Natural killer cell (primary cell): ENCODE measurements around the gene SLAMF9. TPM values are rescaled to one million over a fixed set of nuclear protein-coding genes. Genes with fewer than 3 reads are reported as not detected.

Experiments
- ATAC-seq, 3 donors: fragments of 150-1000 bp in 2 of 3; fragments of 200-7000 bp in 1 of 3; cut with Tn5 transposase; 1 replicate in 1 of 3; 2 replicates in 2 of 3; pipeline ENCODE4 v1.10.0; 2021; ENCODE audit warnings: mild to moderate bottlenecking in 2 of 3, moderate library complexity in 2 of 3
- DNase-seq, 2 donors: peaks; one replicate each; pipeline versions ENCODE4 v3.0.0 to v3.0.0-alpha.2; 2013 to 2021; ENCODE audit warnings: mixed read lengths in 1 of 2
- H3K27ac ChIP-seq: one replicate; pipeline ENCODE4 v1.5.1; 2013; ENCODE audit warnings: mild to moderate bottlenecking, low read length
- H3K27me3 ChIP-seq: one replicate; pipeline ENCODE4 v1.6.1; 2013; ENCODE audit warnings: low read length; ENCODE audit not compliant: control insufficient read depth, insufficient read depth
- H3K36me3 ChIP-seq: one replicate; pipeline ENCODE4 v1.6.1; 2013; ENCODE audit warnings: low read length; ENCODE audit not compliant: control insufficient read depth, insufficient read depth
- H3K4me1 ChIP-seq: one replicate; pipeline ENCODE4 v1.6.1; 2013; ENCODE audit warnings: low read length; ENCODE audit not compliant: control insufficient read depth, insufficient read depth
- H3K4me3 ChIP-seq: one replicate; pipeline ENCODE4 v1.5.1; 2013; ENCODE audit warnings: low read length
- H3K9me3 ChIP-seq: one replicate; pipeline ENCODE4 v1.6.1; 2013; ENCODE audit warnings: low read length; ENCODE audit not compliant: control insufficient read depth, insufficient read depth
- H3K27ac Mint-ChIP-seq, 2 donors: one replicate each; pipeline ENCODE4 v1.8.0; 2022; ENCODE audit warnings: mild to moderate bottlenecking in 2 of 2, mixed read lengths in 2 of 2, moderate library complexity in 1 of 2
- H3K27me3 Mint-ChIP-seq, 2 donors: one replicate each; pipeline ENCODE4 v1.8.0; 2022; ENCODE audit warnings: low read depth in 2 of 2, mixed read lengths in 2 of 2
- H3K36me3 Mint-ChIP-seq: one replicate; pipeline ENCODE4 v1.8.0; 2022; ENCODE audit warnings: mixed read lengths
- H3K4me1 Mint-ChIP-seq, 2 donors: one replicate each; pipeline ENCODE4 v1.8.0; 2022; ENCODE audit warnings: mixed read lengths in 2 of 2
- H3K4me3 Mint-ChIP-seq: one replicate; pipeline ENCODE4 v1.8.0; 2022; ENCODE audit warnings: mild to moderate bottlenecking, moderate library complexity, mixed read lengths
- H3K9me3 Mint-ChIP-seq, 2 donors: one replicate each; pipeline ENCODE4 v1.8.0; 2022; ENCODE audit warnings: mixed read lengths in 2 of 2
- CTCF ChIP-seq: fragments of 200-600 bp; IDR thresholded peaks from one replicate; pipeline ENCODE4 v1.8.0; 2022; ENCODE audit warnings: antibody characterized with exemption
- WGBS: methylation state at CpG from one replicate; pipeline ENCODE4 v1.1.7; 2013; ENCODE audit warnings: missing lambda C conversion rate; ENCODE audit not compliant: insufficient coverage; 5-methylcytosine and 5-hydroxymethylcytosine counted together
- intact Hi-C: fragments of 100-400 bp; cut with micrococcal nuclease; formaldehyde crosslinking; loops from one replicate; pipeline ENCODE4 v1.14.2; 2022
- total RNA-seq, 4 donors: library from RNA; stranded (reverse); fragments of 120-200 nt in 1 of 4; gene quantifications; one replicate each; pipeline versions ENCODE4 v1.2.3 to v1.2.4, GENCODE V29; 2013 to 2022

The SLAMF9 gene
- total RNA-seq, 3 donors from 2014 or later (not counting 1 experiment from before 2014, with no cell fraction given) = not detected

DNA sequence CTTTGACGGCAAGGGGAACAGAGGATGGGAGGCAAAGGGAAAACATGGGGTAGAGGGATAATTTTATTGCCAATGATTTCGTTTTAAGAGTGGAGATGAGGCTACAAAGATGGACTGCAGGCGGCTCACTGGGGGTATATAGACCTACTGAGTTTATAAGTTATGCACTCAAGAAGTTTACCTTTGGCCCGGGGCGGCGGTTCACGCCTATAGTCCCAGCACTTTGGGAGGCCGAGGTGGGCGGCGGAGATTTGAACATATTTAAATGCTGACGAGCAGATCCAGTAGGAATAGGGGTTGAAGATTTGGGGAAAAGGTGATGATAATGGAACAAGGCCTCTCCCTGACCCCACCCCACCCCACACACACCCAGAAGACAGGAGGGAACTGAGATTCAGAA is 8.1 kb upstream of the SLAMF9 start:
- H3K36me3 Mint-ChIP-seq = no peaks in the 10 kb centered on the region
- DNase-seq (no peak), ATAC-seq (no peak)
- H3K27me3 Mint-ChIP-seq = peaks cover 29 to 38% of the 10 kb centered on the region in 2 donors
- Histone ChIP-seq H3K27ac (no peak overlapping the region), H3K4me1 (no peaks in the 10 kb centered on the region), H3K4me3 (no peak overlapping the region), H3K9me3 (no peaks in the 10 kb centered on the region), H3K36me3 (no peaks in the 10 kb centered on the region), H3K27me3 (no peaks in the 10 kb centered on the region)
- 91% methylated on average over 10 of the region's 11 CpGs for WGBS
- H3K9me3 Mint-ChIP-seq = no peaks in the 10 kb centered on the region
- no peak overlapping the region for H3K4me3 Mint-ChIP-seq
- intact Hi-C loops = no loop called here
- TF ChIP-seq CTCF = no peak
- H3K4me1 Mint-ChIP-seq = no peaks in the 10 kb centered on the region
- H3K27ac Mint-ChIP-seq = no peak overlapping the region

DNA sequence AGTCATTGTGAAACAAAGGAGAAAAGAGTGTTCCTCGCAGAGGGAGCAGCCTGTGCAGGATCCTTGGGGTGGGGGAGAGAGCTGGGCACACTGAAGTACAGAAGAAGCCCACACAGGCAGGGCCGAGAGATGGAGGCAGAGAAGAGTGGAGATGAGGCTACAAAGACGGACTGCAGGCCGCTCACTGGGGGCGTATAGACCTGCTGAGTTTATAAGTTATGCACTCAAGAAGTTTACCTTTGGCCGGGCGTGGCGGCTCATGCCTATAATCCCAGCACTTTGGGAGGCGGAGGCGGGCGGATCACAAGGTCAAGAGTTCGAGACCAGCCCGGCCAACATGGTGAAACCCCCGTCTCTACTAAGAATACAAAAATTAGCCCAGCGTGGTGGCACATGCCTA is 7.6 kb upstream of the SLAMF9 start:
- intact Hi-C loops = no loop called here
- Histone ChIP-seq H3K4me3 (no peak overlapping the region), H3K9me3 (no peaks in the 10 kb centered on the region), H3K36me3 (no peaks in the 10 kb centered on the region), H3K27ac (no peak overlapping the region), H3K27me3 (no peaks in the 10 kb centered on the region), H3K4me1 (no peaks in the 10 kb centered on the region)
- no peak overlapping the region for H3K4me3 Mint-ChIP-seq
- no peaks in the 10 kb centered on the region for H3K4me1 Mint-ChIP-seq
- H3K9me3 Mint-ChIP-seq = no peaks in the 10 kb centered on the region
- H3K36me3 Mint-ChIP-seq = no peaks in the 10 kb centered on the region
- no peak for DNase-seq
- no peak for ATAC-seq
- H3K27ac Mint-ChIP-seq = no peak overlapping the region
- no peak for TF ChIP-seq CTCF
- 92% methylated on average over 15 of the region's 15 CpGs for WGBS
- H3K27me3 Mint-ChIP-seq = peaks cover 24 to 33% of the 10 kb centered on the region in 2 donors

DNA sequence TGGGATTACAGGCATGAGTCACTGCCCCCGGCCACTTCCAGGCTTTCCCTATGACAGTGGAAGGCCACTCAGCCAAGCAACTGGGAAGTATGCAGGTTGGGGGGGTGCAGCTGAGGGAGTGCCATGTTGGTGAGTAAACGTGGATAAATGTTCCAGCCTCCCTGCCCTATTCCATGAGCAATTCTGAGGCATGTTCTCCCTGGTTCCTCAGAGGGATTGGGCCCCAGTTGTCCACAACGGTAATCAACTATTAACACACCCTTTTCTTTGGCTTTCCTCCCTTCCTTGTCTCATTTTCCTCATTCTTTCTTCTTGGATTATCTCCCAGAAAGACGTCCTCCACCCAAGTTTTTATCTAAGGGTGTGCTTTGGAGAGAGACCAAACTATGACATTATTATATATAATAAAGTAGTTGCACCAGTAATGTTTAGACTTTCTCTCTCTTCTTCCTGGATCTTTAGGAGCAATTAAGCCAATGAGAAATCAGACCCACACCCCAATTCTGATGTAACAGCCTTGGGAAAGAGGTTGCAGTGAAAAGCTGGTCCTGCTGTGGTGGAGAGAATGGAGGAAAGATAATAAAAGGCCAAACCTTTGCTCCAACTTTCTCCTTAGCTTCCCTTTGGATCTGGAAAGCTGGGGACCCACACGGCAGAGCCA is 6.8 kb upstream of the SLAMF9 start:
- no peaks in the 10 kb centered on the region for H3K4me1 ChIP-seq
- no peak for TF ChIP-seq CTCF
- no peak overlapping the region for H3K4me3 ChIP-seq
- WGBS = 84% methylated on average over 4 of the region's 5 CpGs
- no peaks in the 10 kb centered on the region for H3K9me3 ChIP-seq
- H3K27ac ChIP-seq = no peak overlapping the region
- Mint-ChIP-seq H3K4me1 (no peaks in the 10 kb centered on the region), H3K27me3 (peaks cover 25 to 33% of the 10 kb centered on the region in 2 donors), H3K27ac (no peak overlapping the region), H3K36me3 (no peaks in the 10 kb centered on the region), H3K4me3 (no peak overlapping the region), H3K9me3 (no peaks in the 10 kb centered on the region)
- DNase-seq (no peak), ATAC-seq (no peak)
- no peaks in the 10 kb centered on the region for H3K27me3 ChIP-seq
- intact Hi-C loops = no loop called here
- no peaks in the 10 kb centered on the region for H3K36me3 ChIP-seq

GRCh38 chr1:159959451-159959850 is 5.4 kb upstream of the SLAMF9 start:
- no peak for DNase-seq

More at GRCh38 chr1:159959451-159959850, 5.4 kb upstream of the SLAMF9 start:
- H3K27ac Mint-ChIP-seq = no peak overlapping the region
- Histone ChIP-seq H3K36me3 (no peaks in the 10 kb centered on the region), H3K9me3 (no peaks in the 10 kb centered on the region), H3K4me3 (no peak overlapping the region), H3K27me3 (no peaks in the 10 kb centered on the region), H3K4me1 (no peaks in the 10 kb centered on the region), H3K27ac (no peak overlapping the region)
- TF ChIP-seq CTCF = no peak
- H3K27me3 Mint-ChIP-seq = peaks cover 25 to 44% of the 10 kb centered on the region in 2 donors
- WGBS = 87% methylated on average over 4 of the region's 4 CpGs
- intact Hi-C loops = no loop called here
- ATAC-seq = no peak
- H3K36me3 Mint-ChIP-seq = no peaks in the 10 kb centered on the region
- H3K9me3 Mint-ChIP-seq = no peaks in the 10 kb centered on the region
- H3K4me3 Mint-ChIP-seq = no peak overlapping the region
- H3K4me1 Mint-ChIP-seq = no peaks in the 10 kb centered on the region
